Stimulated activated CD4-positive, alpha-beta T cell treated with anti-CD3 and anti-CD28 coated beads, Interleukin-15, amount 100 ng/mL, for 48 hours (primary cell): ENCODE results near the gene SLC9A8.
A peak's percentile ranks its signal among the peaks of the same experiment; 100 is the strongest.

Experiments used
- DNase-seq, 2 donors: peaks; one replicate each; pipeline ENCODE4 v3.0.0-alpha.2; 2020; ENCODE audit warnings: low read depth in 2 of 2

SLC9A8 gene

GRCh38 chr20:49877386-49877921 lies 64.8 kb downstream of the SLC9A8 start:
- no peak for DNase-seq

DNA sequence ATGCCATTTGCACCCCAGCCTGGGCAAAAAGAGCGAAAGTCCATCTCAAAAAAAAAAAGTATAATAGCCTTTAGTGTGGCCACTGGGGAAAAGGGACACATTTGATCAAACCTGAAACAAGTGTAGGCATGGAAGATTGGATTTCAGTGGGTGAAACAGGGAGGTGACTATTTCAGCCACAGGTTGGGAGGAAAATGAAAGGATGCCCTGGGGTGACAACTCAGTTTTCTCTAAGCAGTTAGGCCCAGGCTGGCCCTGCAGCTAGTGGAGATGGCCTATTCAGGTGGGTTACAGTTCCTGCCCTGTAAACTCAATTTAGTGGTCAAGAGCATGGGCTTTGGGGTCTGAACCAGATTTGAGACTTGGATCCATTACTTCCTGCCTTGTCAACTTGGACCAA lies 66.3 kb downstream of the SLC9A8 start:
- no peak for DNase-seq

DNA sequence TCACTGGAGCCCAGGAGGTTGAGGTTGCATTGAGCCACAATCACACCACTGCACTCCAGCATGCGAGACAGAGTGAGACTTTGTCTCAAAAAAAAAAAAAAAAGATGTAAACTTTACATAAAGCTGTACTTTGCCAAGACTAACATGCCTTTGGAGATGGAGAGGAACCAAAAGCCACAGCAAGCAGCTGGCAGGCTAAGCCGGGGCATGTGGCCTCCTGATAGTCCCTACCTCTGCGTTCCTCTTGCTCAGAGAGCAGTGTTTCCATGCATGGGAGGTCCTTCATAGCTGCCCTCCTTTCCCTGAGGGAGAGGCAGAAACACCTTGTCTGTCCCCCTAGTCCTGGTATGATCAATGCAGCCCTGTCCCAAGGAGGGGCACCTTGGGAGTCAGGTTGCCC lies 67.5 kb downstream of the SLC9A8 start:
- DNase-seq = no peak

- no peak for DNase-seq
Observed at GRCh38 chr20:49880724-49881445, 68.3 kb downstream of the SLC9A8 start.

DNA sequence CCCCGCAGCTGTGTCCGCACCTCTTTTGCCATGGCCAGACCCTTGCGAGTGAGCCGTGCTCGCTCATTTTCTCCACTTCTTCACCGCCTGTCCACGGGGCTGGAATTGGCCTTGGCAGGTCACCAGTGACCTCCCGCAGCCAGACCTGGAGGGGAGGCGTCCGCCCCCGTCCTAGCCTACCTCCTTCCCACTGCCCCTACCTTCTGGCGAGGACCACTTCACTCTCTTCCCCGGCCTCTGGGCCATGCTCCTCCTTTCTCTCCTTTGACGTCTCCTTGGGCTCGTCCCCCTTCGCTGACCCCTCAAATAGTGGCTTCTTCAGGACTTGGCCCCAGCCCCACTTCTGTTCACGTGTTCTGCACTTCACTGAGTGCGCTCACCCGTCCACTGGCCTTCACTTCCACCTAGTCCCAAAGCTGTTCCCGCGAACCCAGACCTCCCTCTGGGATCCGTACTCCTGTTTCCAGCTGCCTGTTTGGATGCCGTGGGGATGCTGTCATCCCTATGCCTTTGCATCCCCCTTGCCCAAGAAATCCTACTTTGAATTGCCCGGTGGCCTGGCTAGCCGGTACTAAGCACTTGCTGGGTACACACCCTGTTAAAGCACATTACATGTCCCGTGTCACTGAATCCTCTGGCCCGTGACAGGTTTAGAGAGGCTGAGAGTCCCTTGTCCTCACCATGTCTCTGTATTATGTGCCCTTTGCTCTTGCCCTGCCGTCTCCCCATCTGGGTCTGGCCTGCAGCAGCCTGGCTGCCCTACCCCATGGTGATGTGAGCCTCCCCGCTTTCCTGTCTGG lies 69.7 kb downstream of the SLC9A8 start:
- no peak for DNase-seq

DNA sequence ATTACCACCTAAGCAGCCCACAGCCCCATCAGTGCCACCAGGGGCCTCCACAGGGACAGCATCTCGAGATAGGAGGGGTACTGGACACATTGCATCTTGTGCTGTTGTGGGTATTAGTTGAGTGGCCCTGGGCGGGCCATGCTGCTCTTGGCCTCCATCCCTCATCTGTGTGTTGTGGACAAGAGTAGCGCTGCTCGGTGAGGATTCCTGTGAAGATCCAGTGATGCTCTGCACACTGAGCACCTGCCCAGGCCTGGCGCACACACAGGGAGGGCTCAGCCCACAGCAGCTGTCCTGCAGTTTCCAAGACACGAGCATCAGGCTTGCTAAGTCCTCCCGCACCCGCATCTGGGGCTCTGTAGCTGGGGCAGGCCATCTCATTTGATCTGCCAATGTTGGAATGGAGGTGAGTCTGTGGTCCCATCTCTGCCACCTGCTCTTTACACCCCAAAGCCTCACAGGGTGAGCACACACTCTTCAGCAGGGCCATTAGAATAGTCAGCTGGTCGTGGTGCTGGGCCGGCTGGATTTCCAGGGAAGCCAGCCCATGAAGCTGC lies 70.7 kb downstream of the SLC9A8 start:
- DNase-seq = no peak

GRCh38 chr20:49885558-49886332 lies 73.1 kb downstream of the SLC9A8 start:
- no peak for DNase-seq

- no peak for DNase-seq
Observed at GRCh38 chr20:49886571-49887213, 74.1 kb downstream of the SLC9A8 start.

DNA sequence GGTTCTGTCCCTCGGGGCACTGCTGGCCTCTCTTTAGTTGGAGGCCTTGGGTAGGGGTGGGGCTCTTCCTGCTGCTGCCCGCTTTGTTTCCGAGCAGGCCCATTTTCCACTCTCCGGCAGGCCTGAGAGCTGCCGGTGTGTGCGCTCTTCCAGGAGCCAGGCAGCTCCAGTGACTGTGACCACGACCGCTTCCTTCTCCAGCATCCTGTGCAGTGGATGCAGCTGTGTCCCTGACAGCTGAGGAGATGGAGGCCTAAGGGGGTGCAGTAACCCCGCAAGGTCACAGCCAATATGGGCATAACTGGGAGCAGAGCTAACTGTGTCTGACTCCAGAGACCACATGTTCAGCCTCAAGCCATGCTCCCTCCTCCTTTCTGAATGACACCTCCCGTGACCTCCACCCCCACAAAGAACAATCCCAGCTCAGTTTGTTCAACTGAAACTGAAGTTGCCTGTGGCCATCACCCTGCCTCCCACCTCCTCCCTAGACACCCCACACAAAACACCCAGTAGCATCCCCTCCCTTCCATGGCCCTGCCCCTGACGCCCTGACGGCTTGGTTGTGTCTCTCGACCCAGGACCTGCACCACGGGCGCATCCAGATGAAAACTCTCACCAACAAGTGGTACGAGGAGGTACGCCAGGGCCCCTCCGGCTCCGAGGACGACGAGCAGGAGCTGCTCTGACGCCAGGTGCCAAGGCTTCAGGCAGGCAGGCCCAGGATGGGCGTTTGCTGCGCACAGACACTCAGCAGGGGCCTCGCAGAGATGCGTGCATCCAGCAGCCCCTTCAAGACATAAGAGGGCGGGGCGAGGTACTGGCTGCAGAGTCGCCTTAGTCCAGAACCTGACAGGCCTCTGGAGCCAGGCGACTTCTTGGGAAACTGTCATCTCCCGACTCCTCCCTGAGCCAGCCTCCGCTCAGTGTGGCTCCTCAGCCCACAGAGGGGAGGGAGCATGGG lies 74.9 kb downstream of the SLC9A8 start:
- no peak for DNase-seq

DNA sequence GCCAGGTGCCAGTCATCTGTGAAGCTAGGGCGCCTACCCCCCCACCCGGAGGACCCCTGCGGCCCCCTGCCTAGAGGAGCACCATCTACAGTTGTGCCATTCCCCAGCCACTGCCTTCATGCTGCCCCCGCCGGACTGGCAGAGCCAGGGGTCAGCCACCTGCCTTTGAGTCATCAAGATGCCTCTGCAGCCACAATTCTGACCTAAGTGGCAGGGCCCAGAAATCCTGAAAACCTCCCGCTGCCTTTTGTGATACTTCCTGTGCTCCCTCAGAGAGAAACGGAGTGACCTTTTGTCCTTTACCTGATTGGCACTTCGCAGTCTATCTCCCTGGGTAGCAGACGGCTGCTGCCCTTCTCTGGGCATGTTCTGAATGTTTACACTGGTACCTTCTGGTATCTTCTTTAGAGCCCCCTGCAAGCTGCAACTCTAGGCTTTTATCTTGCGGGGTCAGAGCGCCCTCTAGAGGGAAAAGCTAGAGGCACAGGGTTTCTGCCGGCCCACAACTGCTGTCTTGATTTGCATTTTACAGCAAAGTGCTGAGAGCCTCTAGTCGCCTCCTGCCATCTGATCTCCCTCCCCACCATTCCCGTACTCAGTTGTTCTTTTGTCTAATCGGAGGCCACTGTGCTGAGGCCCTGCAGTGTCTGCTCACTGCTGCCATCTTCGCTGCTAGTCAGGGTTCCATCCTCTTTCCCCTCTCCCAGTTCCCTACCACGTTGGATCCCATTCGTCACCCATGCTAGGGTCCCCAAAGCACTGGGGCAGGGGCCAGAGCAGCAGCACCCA lies 75.8 kb downstream of the SLC9A8 start:
- peak; percentile 17 to 38 for DNase-seq

GRCh38 chr20:49889001-49889934 lies 76.6 kb downstream of the SLC9A8 start:
- no peak for DNase-seq

DNA sequence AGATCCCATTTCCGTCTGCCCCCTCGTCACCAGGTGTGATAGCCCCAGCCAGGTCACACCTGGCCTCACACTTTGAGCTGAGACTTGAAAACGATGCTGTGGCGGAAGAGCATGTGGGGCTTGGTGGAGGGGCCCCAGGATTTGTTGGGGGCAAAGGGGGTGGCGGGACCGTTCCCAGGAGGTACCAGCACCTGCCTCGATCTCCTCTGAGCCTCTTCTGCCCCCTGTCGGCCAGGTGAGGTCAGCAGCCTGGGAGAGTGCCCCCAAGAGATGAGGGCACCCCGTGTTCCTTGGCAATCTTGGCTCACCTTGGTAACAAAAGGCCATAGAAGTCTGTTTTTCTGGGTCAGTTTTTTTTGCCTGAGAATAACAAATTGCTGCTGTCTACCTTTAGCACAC lies 77.3 kb downstream of the SLC9A8 start:
- DNase-seq = no peak

- no peak for DNase-seq
Observed at GRCh38 chr20:49890471-49891361, 78.1 kb downstream of the SLC9A8 start.

- no peak for DNase-seq
Observed at GRCh38 chr20:49891476-49892110, 79.0 kb downstream of the SLC9A8 start.

- no peak for DNase-seq
Observed at GRCh38 chr20:49892260-49892659, 79.6 kb downstream of the SLC9A8 start.

DNA sequence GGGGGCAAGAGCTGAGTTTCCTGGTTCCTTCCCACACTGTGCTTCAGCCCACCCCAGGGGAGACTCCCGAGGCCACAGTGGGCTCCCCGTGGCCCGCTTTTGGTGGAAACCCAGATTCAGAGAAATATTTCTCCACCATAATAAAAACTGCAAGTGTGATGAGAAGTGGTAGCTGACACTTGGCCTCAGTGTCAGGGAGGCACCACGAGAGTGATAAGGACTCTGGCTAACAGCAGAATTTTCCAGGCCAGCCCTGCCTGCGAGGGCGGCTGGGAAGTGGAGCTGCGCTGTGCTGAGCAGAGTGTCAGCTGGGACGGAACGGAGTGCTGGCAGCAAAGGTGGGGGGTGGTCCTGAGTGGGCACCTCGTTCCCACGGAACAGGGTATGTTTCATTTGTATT lies 80.2 kb downstream of the SLC9A8 start:
- no peak for DNase-seq
